ENCODE measurements around the gene NMNAT2. TPM values are rescaled to one million over a fixed set of nuclear protein-coding genes. Genes with fewer than 3 reads are reported as not detected.
A peak's percentile ranks its signal among the peaks of the same experiment; 100 is the strongest.

NMNAT2 gene
- total RNA-seq, 1 experiment from 2014 or later: not detected

GRCh38 chr1:183431840-183432547 is 13.8 kb upstream of the NMNAT2 start:
- POLR2A ChIA-PET: no interaction called here
- H3K9ac ChIP-seq (ENCODE audit: low read length): no peak overlapping the region
- H3K79me2 ChIP-seq (ENCODE audit: insufficient read depth, low read length): no peaks in the 10 kb centered on the region
- no peaks in the 10 kb centered on the region for H3K27me3 ChIP-seq (ENCODE audit: insufficient read depth, low read length)
- no peak overlapping the region for H3K27ac ChIP-seq (ENCODE audit: low read depth, low read length)
- no peaks in the 10 kb centered on the region for H3K9me3 ChIP-seq (ENCODE audit: control insufficient read depth in 1 of 2, insufficient read depth in 1 of 2, low read depth in 1 of 2, low read length in 2 of 2)
- no peak overlapping the region for H3K4me3 ChIP-seq (replicated peaks in 1 of 2; ENCODE audit: low read depth in 1 of 2, low read length in 2 of 2)
- H3K4me2 ChIP-seq (ENCODE audit: low read length): peak overlapping the region; percentile 46
- TF ChIP-seq POLR2AphosphoS5 (IDR thresholded peaks at IDR 0.05; ENCODE audit: low read depth, low read length) (no peak), TCF7L2 (IDR thresholded peaks at IDR 0.05; ENCODE audit: borderline replicate concordance, extremely low read depth, insufficient read depth, insufficient read length) (no peak), ELF1 (IDR thresholded peaks at IDR 0.05; ENCODE audit: borderline replicate concordance, low read depth) (no peak), SRF (IDR thresholded peaks at IDR 0.05; ENCODE audit: low read depth) (no peak), ATF3 (IDR thresholded peaks at IDR 0.05) (no peak), REST (IDR thresholded peaks at IDR 0.05; ENCODE audit: low read depth) (no peak), FOSL1 (IDR thresholded peaks at IDR 0.05; ENCODE audit: low read depth) (no peak), POLR2A (IDR thresholded peaks at IDR 0.05; ENCODE audit: borderline replicate concordance, extremely low read depth, insufficient read depth, insufficient read length) (no peak), SP1 (IDR thresholded peaks at IDR 0.05; ENCODE audit: low read depth) (no peak), YY1 (IDR thresholded peaks at IDR 0.05; ENCODE audit: extremely low read depth, insufficient replicate concordance, low read depth, low read length) (no peak), JUND (IDR thresholded peaks at IDR 0.05) (no peak), CEBPB (IDR thresholded peaks at IDR 0.05; ENCODE audit: low read depth) (no peak), EGR1 (IDR thresholded peaks at IDR 0.05; ENCODE audit: low read depth) (no peak), RAD21 (IDR thresholded peaks at IDR 0.05; ENCODE audit: low read depth) (no peak), EZH2phosphoT487 (IDR thresholded peaks at IDR 0.05; ENCODE audit: borderline replicate concordance) (no peak), ZNF274 (IDR thresholded peaks at IDR 0.05; ENCODE audit: low read depth, low read length) (no peak), CTCF (IDR thresholded peaks at IDR 0.05 in 2 of 3, conservative IDR thresholded peaks at IDR 0.05 in 1 of 3; ENCODE audit: borderline replicate concordance in 1 of 3, insufficient read depth in 1 of 3, low read depth in 2 of 3, low read length in 2 of 3) (no peak)
- TF ChIP-seq, protein P1, sequence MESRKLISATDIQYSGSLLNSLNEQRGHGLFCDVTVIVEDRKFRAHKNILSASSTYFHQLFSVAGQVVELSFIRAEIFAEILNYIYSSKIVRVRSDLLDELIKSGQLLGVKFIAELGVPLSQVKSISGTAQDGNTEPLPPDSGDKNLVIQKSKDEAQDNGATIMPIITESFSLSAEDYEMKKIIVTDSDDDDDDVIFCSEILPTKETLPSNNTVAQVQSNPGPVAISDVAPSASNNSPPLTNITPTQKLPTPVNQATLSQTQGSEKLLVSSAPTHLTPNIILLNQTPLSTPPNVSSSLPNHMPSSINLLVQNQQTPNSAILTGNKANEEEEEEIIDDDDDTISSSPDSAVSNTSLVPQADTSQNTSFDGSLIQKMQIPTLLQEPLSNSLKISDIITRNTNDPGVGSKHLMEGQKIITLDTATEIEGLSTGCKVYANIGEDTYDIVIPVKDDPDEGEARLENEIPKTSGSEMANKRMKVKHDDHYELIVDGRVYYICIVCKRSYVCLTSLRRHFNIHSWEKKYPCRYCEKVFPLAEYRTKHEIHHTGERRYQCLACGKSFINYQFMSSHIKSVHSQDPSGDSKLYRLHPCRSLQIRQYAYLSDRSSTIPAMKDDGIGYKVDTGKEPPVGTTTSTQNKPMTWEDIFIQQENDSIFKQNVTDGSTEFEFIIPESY (IDR thresholded peaks at IDR 0.05; ENCODE audit: extremely low read depth, insufficient replicate concordance, low read length): no peak
- no peaks in the 10 kb centered on the region for H4K20me1 ChIP-seq (ENCODE audit: insufficient read depth)
- H3K4me1 ChIP-seq (ENCODE audit: control insufficient read depth in 1 of 2, insufficient read depth in 2 of 2, low read length in 2 of 2): peaks cover 3 to 23% of the 10 kb centered on the region in 2 experiments; a peak in 2 of 4 replicates
- no peaks in the 10 kb centered on the region for H3K9me2 ChIP-seq (ENCODE audit: insufficient read depth)
- BruUV-seq (replicated peaks): no TSS peak
- no peaks in the 10 kb centered on the region for H3K36me3 ChIP-seq (ENCODE audit: control insufficient read depth in 1 of 2, insufficient read depth in 2 of 2, low read length in 2 of 2)
- intact Hi-C loops (cut with micrococcal nuclease): no loop called here
- RAD21 ChIA-PET (ENCODE audit: low non-redundant PET in 1 of 2, low total read pairs in 2 of 2, uncharacterized antibody in 2 of 2, unreplicated experiment in 2 of 2): no interaction called here
- ATAC-seq: peak; percentile 68
- H2AFZ ChIP-seq (ENCODE audit: low read depth, low read length, poor library complexity, severe bottlenecking): no peak overlapping the region
- CTCF ChIA-PET: no interaction called here
- DNase-seq (ENCODE audit: low read depth, low spot score): no peak

Data from HCT116 (cell line).